Keratinocyte (primary cell): ENCODE results near the gene CD36. TPM values are rescaled to one million over a fixed set of nuclear protein-coding genes. Genes with fewer than 3 reads are reported as not detected.

ENCODE experiments used
- DNase-seq: peaks from one replicate; pipeline ENCODE4 v3.0.0-alpha.2; 2011; ENCODE audit warnings: low read depth, missing footprints, low spot score
- FAIRE-seq: peaks from 2 replicates; lab custom pipeline; 2011; peaks lifted over from hg19 to GRCh38; lab: Jason Lieb, UNC
- H2AFZ ChIP-seq: 2 replicates; pipeline ENCODE4 v1.6.0; 2012; ENCODE audit warnings: low read length, control low read depth, inconsistent platforms; ENCODE audit not compliant: control insufficient read depth
- H3K27ac ChIP-seq: 2 replicates; pipeline ENCODE4 v1.5.1; 2011; ENCODE audit warnings: low read length; ENCODE audit not compliant: control insufficient read depth, insufficient read depth
- H3K27me3 ChIP-seq: 3 replicates; pipeline ENCODE4 v1.6.0; 2011; ENCODE audit warnings: low read length; ENCODE audit not compliant: control insufficient read depth, insufficient read depth; ENCODE audit errors: extremely low read depth
- H3K36me3 ChIP-seq, 2 experiments: 2 replicates in 1 of 2; 3 replicates in 1 of 2; pipeline ENCODE4 v1.5.1; 2011; ENCODE audit warnings: low read length in 2 of 2, mild to moderate bottlenecking in 1 of 2; ENCODE audit not compliant: control insufficient read depth in 2 of 2, insufficient read depth in 2 of 2; ENCODE audit errors: extremely low read depth in 1 of 2
- H3K4me1 ChIP-seq: 3 replicates; pipeline ENCODE4 v1.5.1; 2011; ENCODE audit warnings: low read length; ENCODE audit not compliant: control insufficient read depth, insufficient read depth; ENCODE audit errors: extremely low read depth
- H3K4me2 ChIP-seq: 3 replicates; pipeline ENCODE4 v1.6.0; 2011; ENCODE audit warnings: low read depth, low read length; ENCODE audit not compliant: control insufficient read depth, insufficient read depth; ENCODE audit errors: extremely low read depth
- H3K4me3 ChIP-seq, 3 experiments: fragments of 200-600 bp in 1 of 3; sonication (generic) in 1 of 3; 2 replicates in 2 of 3; 3 replicates in 1 of 3; pipeline ENCODE4 v1.5.1; 2011 to 2016; ENCODE audit warnings: low read length in 3 of 3, mild to moderate bottlenecking in 3 of 3, control low read depth in 2 of 3, inconsistent platforms in 1 of 3, low read depth in 1 of 3, mixed read lengths in 1 of 3, mixed run types in 1 of 3, moderate library complexity in 1 of 3; ENCODE audit not compliant: control insufficient read depth in 2 of 3, insufficient read depth in 2 of 3; ENCODE audit errors: extremely low read depth in 1 of 3
- H3K79me2 ChIP-seq: 2 replicates; pipeline ENCODE4 v1.6.0; 2012; ENCODE audit warnings: low read length; ENCODE audit not compliant: control insufficient read depth, insufficient read depth
- H3K9ac ChIP-seq: 3 replicates; pipeline ENCODE4 v1.6.0; 2011; ENCODE audit warnings: low read length; ENCODE audit not compliant: control insufficient read depth, insufficient read depth; ENCODE audit errors: extremely low read depth
- H3K9me1 ChIP-seq: 3 replicates; pipeline ENCODE4 v1.6.0; 2011; ENCODE audit warnings: low read length; ENCODE audit not compliant: control insufficient read depth, insufficient read depth; ENCODE audit errors: extremely low read depth
- H3K9me3 ChIP-seq: 2 replicates; pipeline ENCODE4 v1.5.1; 2012; ENCODE audit warnings: low read depth, low read length; ENCODE audit not compliant: control insufficient read depth
- H4K20me1 ChIP-seq: 3 replicates; pipeline ENCODE4 v1.6.0; 2011; ENCODE audit warnings: low read length; ENCODE audit not compliant: control insufficient read depth, insufficient read depth; ENCODE audit errors: extremely low read depth
- EZH2 ChIP-seq: IDR thresholded peaks from one replicate; pipeline ENCODE4 v1.6.1; 2012; ENCODE audit warnings: inconsistent platforms, mild to moderate bottlenecking, low read length, moderate library complexity
- dilution Hi-C: fragments of 300-500 bp; cut with MboI; formaldehyde crosslinking; loops from one replicate; pipeline ENCODE4 v1.7.0; 2020; ENCODE audit warnings: low sequenced_read_pairs; ENCODE audit not compliant: extremely low pct_ligation_motif_present
- polyA plus RNA-seq, 5 experiments: library from polyadenylated mRNA; depleted of rRNA in 3 of 5; stranded (reverse) in 3 of 5; stranded (forward) in 1 of 5; unstranded in 1 of 5; fragments of >200 nt; gene quantifications; 1 replicate in 1 of 5; 2 replicates in 3 of 5; 3 replicates in 1 of 5; pipeline versions ENCODE4 v1.2.1 to v1.2.3, GENCODE V29; 2011 to 2012; ENCODE audit warnings: missing spikeins in 2 of 5, low read depth in 1 of 5, low replicate concordance in 1 of 5
- TF ChIP-seq, protein P1 (sequence below), 3 experiments: IDR thresholded peaks in 1 of 3; conservative IDR thresholded peaks in 1 of 3; optimal IDR thresholded peaks in 1 of 3; 2 replicates in 2 of 3; 3 replicates in 1 of 3; pipeline versions ENCODE3 to v1.5.1; 2011; ENCODE audit warnings: low read length in 3 of 3, mild to moderate bottlenecking in 3 of 3, moderate library complexity in 2 of 3, control low read depth in 1 of 3, inconsistent platforms in 1 of 3; ENCODE audit not compliant: insufficient read depth in 2 of 3; ENCODE audit errors: extremely low read depth in 1 of 3

Gene CD36
- polyA plus RNA-seq, 1 donor (not counting 4 experiments of a cell fraction or from before 2014, with no cell fraction given) = 0.59 TPM

DNA sequence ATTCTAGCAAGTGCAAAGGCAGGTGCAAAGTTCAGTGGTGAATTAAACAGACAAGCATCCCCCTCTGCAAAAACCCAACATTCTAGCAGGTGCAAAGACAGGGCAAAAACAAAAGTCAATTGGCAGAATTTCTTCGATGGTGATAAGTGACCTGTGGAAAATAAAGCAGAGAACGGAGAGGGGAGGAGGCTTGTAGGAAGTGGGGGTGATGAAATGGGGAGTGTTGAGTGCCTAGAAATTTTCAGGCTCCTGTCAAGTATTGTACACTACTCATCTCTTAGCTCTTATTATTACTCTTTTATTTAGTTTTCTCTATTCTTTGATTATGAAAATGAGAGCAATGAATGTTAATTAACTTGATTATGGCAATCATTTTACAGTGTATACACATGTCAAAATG lies 2.4 kb upstream of the CD36 start:
- Histone ChIP-seq H2AFZ (no peak overlapping the region), H3K27ac (no peak overlapping the region), H3K9me3 (no peaks in the 10 kb centered on the region), H3K27me3 (no peaks in the 10 kb centered on the region), H3K79me2 (no peaks in the 10 kb centered on the region), H3K4me1 (no peaks in the 10 kb centered on the region), H3K4me2 (no peak overlapping the region), H3K9me1 (no peaks in the 10 kb centered on the region), H3K9ac (no peak overlapping the region), H4K20me1 (no peaks in the 10 kb centered on the region), H3K36me3 (no peaks in the 10 kb centered on the region), H3K4me3 (no peak overlapping the region)
- no peak for DNase-seq
- TF ChIP-seq, protein P1, sequence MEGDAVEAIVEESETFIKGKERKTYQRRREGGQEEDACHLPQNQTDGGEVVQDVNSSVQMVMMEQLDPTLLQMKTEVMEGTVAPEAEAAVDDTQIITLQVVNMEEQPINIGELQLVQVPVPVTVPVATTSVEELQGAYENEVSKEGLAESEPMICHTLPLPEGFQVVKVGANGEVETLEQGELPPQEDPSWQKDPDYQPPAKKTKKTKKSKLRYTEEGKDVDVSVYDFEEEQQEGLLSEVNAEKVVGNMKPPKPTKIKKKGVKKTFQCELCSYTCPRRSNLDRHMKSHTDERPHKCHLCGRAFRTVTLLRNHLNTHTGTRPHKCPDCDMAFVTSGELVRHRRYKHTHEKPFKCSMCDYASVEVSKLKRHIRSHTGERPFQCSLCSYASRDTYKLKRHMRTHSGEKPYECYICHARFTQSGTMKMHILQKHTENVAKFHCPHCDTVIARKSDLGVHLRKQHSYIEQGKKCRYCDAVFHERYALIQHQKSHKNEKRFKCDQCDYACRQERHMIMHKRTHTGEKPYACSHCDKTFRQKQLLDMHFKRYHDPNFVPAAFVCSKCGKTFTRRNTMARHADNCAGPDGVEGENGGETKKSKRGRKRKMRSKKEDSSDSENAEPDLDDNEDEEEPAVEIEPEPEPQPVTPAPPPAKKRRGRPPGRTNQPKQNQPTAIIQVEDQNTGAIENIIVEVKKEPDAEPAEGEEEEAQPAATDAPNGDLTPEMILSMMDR (optimal IDR thresholded peaks at IDR 0.05 in 1 of 3, IDR thresholded peaks at IDR 0.05 in 1 of 3, conservative IDR thresholded peaks at IDR 0.05 in 1 of 3; ENCODE audit: extremely low read depth in 1 of 3, insufficient read depth in 2 of 3, low read length in 3 of 3) = no peak
- no peak for TF ChIP-seq EZH2
- dilution Hi-C loops = no loop called here
- FAIRE-seq = no peak

DNA sequence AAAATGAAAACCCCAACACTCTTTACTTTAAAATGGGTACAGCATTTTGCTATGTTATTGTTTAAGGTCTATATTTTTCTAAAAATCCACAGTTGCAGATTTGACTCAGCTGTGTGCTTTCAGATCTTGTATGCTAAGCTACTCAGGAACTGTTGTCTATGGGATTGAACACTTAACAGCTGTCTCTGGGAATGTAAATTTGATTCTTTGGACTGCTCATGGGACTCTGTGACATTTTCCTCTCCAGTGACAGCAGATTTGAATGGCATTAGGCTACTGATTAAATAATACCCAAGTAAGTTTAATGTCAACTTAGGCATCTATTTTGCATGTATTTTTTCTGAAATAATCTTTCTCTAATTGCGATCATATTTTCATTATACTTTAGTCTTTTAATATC lies 1.7 kb upstream of the CD36 start:
- H3K79me2 ChIP-seq = no peaks in the 10 kb centered on the region
- H3K4me3 ChIP-seq = no peak overlapping the region
- no peaks in the 10 kb centered on the region for H3K36me3 ChIP-seq
- no peak for FAIRE-seq
- no peaks in the 10 kb centered on the region for H3K9me3 ChIP-seq
- no peaks in the 10 kb centered on the region for H3K27me3 ChIP-seq
- H3K9me1 ChIP-seq = no peaks in the 10 kb centered on the region
- no peaks in the 10 kb centered on the region for H4K20me1 ChIP-seq
- H2AFZ ChIP-seq = no peak overlapping the region
- no peak for DNase-seq
- TF ChIP-seq, protein P1 (optimal IDR thresholded peaks at IDR 0.05 in 1 of 3, IDR thresholded peaks at IDR 0.05 in 1 of 3, conservative IDR thresholded peaks at IDR 0.05 in 1 of 3; ENCODE audit: extremely low read depth in 1 of 3, insufficient read depth in 2 of 3, low read length in 3 of 3) = no peak
- no peak for TF ChIP-seq EZH2
- no peak overlapping the region for H3K9ac ChIP-seq
- H3K27ac ChIP-seq = no peak overlapping the region
- no peak overlapping the region for H3K4me2 ChIP-seq
- dilution Hi-C loops = no loop called here
- no peaks in the 10 kb centered on the region for H3K4me1 ChIP-seq
